Activated naive CD4-positive, alpha-beta T cell (primary cell): ENCODE measurements around the gene TMEM51.

Experiments
- DNase-seq, 4 experiments: peaks; one replicate each; lab custom pipeline; 2025; lab: John Stamatoyannopoulos, UW

The TMEM51 gene

GRCh38 chr1:15177710-15178166, 24.2 kb downstream of the TMEM51 start:
- DNase-seq, result no peak

DNA sequence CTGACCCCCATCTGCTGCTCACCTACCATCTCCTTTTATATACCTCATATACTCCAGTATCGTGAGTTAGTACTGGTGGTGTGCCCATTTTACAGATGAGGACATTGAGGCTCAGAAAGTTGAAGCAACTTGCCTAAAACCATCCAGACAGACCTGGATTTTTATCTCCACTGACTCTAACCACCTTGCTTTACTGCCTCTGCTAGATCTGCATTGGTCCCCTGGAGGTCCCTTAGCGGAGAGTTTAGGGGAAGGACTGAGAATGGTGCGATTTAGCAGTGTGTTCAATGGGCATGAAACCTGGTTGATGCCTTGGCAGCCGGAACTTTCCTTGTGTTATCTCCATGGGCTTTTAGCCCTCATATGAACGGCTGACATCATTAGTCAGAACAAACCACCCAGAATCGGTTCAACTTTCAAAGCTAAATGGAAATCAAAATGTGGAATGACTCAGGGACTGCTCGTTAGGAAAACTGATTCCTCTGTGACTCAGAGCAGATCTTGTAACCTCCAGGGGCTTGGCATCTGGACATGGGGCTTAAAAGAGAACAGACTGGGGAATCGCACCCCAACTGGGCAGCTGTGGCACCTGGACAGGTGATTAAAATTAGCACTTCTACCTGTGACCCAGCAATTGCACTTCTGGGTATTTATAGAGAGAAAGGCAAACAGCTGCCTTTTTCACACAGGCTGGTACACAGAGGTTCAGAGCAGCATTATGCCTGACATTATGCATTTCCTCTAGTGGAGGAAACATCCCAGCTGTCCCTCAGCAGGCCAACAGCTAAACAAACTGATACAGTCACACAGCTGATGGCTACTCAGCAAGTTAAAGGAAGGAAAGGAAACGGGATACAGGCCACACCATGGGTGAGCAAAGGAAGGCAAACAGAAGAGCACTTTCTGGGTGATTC, 25.3 kb downstream of the TMEM51 start:
- DNase-seq, result no peak

DNA sequence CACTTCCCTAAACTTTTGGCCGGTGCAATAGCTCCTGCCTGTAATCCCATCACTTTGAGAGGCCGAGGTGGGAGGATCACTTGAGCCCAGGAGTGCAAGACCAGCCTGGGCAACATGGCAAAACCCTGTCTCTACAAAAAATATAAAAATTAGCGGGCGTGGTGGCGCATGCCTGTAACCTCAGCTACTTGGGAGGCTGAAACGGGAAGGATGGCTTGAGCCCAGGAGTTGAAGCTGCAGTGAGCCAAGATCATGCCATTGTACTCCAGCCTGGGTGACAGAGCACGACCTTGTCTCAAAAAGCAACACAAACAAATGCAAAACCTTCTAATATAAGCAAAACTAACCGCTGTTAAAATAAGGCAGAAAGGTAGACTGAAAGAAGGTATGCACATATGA, 25.9 kb downstream of the TMEM51 start:
- no peak for DNase-seq

DNA sequence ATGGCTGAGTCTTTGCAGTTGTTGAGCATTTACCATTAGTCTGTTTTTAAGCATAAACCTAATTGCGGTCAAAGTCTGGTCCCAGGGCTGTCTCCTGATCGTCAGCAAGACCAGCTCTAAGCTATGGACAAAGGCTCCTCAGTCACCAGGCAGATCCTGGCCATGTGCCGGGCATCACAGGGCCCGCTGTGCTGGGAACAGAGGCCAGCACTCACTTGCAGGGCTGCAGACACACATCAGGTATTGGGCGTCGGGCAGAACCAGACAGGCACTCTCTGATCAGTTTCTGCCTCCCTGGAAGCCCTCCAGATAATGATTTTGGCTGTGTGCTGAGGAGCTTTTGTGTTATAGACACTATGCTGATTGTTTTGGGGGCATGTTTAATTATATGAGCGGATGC, 26.6 kb downstream of the TMEM51 start:
- DNase-seq, result no peak

DNA sequence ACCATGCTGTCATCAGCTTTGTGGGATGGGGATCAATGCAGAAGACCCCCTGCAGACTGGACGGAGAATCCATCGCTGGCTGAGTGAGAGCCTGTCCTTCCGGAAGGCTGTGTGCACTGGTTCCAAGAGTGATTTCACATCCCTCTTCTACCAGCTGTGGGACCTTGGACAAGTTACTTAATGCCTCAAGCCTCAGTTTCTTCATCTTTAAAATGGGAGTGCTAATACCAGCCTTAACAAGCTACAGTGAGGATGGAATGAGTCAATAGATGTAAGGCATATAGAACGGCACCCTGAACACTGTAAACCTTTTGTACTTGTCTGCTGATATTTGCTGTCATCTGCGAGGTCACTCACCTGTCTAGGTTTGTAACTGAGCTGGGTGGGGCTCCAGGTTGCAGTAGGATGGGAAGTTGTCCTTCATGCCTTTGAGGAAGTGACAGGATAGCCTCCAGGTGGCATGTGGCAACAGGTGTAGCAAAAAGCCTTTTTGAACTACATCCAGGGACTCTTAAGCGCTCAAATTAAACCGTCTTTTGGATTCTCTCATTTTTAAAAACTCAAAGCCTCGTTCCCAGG, 27.5 kb downstream of the TMEM51 start:
- no peak for DNase-seq

DNA sequence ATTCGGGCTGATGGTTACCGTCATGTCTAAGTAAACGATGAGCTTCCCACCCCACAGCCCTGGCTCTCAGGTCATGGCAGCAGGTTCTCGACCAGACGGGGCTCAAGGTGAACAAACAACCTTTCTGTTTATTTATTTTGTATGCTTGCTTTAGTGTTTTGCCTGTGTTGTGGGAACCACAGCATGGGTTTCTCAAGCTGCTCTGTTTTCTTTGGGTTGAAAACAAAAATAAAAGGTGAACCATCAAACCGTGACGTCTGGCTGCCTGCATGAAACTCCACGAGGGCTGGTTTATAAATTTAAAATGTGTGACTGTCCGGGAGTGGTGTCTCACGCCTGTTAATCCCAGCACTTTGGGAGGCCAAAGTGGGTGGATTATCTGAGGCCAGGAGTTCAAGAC, 28.0 kb downstream of the TMEM51 start:
- DNase-seq, result no peak

- no peak for DNase-seq
Measured at GRCh38 chr1:15184436-15185241, 31.1 kb downstream of the TMEM51 start.

DNA sequence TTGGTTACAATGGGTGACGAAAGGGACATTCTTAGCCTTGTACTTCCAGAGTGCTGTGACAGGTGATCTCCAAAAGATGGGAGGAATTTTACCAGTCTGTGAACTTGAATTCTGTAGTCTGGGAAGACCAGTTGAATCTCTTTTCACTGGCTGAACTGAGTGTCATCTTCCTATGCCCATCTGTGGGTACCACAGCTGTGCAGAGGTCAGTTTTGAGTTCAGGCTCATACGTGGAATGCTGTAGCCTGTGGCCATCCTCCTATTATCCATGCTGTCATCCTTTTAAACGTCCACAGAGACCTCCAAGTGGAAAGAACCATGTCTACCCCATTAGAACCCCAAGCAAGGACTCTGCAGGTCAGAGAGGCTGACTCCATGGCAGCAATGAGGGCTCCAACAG, 32.1 kb downstream of the TMEM51 start:
- no peak for DNase-seq

- DNase-seq, result no peak
Measured at GRCh38 chr1:15186073-15186845, 32.7 kb downstream of the TMEM51 start.

DNA sequence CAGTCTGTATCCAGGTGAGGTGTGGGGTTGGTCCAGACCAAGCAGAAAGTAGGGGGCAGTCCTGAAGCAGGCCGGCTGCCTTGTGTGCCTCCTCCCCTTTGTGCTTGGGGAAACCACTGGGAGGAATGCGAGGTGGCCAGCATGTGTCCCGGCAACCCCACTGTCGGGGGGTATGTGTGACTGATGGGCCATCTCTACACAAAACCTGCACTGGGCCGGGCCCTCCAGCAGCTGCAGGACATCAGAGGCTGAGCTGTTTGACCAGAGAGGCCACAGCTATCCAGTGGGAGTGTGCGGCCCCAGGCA, 33.3 kb downstream of the TMEM51 start:
- no peak for DNase-seq

GRCh38 chr1:15187175-15188129, 33.9 kb downstream of the TMEM51 start:
- DNase-seq, result no peak

DNA sequence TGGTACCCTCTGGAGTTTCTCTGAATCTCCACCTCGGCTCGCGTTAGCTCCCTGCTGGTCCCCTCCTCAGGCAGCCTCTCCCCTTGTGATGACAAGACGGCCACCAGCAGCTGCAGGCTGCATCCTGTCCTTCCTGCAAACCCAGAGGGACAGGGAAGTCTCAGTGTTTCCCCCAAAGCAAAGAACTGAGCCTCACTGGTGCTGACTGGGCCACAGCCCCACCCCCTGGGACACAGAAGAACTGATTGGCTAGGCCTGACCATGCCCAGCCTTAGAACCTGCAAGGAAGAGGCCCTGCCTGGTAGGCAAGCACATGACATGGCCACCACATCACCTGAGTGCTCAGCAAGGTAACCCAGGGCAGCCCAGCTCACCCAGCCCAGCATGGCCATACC, 34.6 kb downstream of the TMEM51 start:
- DNase-seq, result no peak

GRCh38 chr1:15188678-15189077, 35.1 kb downstream of the TMEM51 start:
- DNase-seq, result no peak

GRCh38 chr1:15189692-15190370, 36.3 kb downstream of the TMEM51 start:
- no peak for DNase-seq

DNA sequence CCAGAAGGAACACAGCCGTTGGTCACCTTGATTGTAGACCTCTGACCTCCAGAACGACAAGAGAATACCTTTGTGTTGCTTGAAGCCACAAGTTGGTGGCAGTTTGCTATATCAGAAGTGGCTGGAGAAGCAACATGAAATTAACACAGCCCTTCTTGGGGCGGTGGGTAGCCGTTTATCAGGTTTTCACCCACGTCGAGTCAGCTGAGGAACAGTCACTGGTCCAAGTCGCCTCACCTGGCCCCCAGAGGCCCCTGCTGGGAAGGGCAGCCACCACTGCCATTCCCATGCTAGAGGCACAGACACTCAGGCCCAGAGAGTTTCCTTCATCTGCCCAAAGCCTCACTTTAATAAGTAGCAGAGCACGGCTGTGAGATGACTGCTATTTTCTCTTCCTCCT, 37.7 kb downstream of the TMEM51 start:
- DNase-seq, result no peak

DNA sequence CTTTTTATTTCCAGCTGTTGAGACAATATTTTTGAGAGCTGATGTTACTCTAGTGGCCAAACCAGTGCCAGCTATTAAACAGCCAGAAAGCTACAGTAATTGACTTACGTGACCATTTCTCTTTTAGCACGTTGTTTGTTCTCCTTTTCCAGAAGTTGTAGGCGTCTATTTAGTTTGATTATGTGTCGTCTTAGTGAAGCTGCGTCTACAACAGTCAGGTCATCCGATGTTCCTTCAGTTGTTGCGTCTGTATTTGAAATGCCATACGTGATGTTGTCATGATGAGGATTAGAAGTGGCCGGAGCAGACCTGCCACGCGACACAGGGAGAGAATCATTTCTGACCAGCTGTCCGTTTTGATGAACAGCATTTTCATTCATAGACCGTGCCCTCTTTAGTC, 38.2 kb downstream of the TMEM51 start:
- DNase-seq, result no peak

- no peak for DNase-seq
Measured at GRCh38 chr1:15192916-15193550, 39.5 kb downstream of the TMEM51 start.

DNA sequence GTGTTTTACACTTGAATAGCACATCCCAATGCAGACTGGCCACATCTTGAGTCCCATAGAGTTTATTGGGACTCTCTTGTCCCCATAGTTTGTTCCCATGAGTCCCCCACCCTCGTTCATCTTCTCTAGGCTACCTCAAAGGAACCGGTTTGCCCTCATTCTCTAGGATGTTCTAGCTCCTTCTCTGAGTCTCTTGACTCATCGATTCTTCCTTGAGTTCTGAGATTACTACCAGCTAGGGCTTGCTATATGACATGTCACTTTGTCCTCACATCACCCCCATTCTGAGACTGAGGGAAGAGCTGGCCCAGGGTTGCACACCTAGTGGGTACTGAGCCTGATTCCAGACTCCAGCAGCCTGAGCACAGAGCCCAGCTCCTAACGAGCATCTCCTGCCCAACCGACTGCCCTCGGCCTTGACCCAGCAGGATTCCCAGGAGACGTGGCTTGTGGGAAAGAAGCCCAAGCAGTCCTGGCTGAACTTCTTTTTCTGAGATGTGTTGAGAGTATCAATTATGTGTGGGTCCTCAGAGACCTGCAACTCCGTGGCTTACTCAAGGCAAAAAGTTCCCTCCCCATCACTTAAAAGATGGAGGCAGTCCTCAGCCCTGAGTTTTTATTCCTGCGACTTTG, 42.0 kb downstream of the TMEM51 start:
- DNase-seq, result no peak

DNA sequence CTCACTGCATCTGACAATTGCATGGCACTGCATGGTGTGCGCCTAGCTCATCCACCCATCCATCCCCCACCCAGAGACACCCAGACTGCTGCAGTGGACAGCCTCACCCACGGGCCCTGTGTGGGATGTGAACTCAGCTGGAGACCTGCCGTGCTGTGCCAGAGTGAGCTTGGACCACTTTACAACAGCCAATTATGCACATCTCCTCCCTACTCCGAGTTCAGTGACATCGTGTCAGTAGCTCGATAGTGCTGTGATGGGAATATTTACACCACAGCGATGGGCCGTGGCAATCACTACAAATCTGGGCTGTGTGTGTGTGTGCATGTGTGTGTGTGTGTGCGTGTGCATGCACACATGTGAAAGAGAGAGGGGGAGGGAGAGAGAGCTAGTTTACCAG, 42.5 kb downstream of the TMEM51 start:
- no peak for DNase-seq
